Mesendoderm (in vitro differentiated cells): ENCODE measurements around the gene CCBE1.

Experiments
- DNase-seq: peaks from one replicate; pipeline ENCODE4 v3.0.0; 2013
- H2AK5ac ChIP-seq: 2 replicates; pipeline ENCODE4 v1.6.1; 2013; ENCODE audit warnings: low read length, inconsistent platforms
- H2BK120ac ChIP-seq: 2 replicates; pipeline ENCODE4 v1.6.1; 2013; ENCODE audit warnings: low read depth, mild to moderate bottlenecking, low read length, moderate library complexity, mixed read lengths
- H2BK15ac ChIP-seq: replicated peaks from 2 replicates; pipeline ENCODE4 v1.6.1; 2013; ENCODE audit warnings: low read depth, mild to moderate bottlenecking, moderate library complexity
- H2BK5ac ChIP-seq: 2 replicates; pipeline ENCODE4 v1.6.1; 2013; ENCODE audit warnings: low read length, inconsistent platforms
- H3K18ac ChIP-seq: 2 replicates; pipeline ENCODE4 v1.6.1; 2013; ENCODE audit warnings: mild to moderate bottlenecking, low read length, mixed read lengths
- H3K23ac ChIP-seq: one replicate; pipeline ENCODE4 v1.6.1; 2013; ENCODE audit warnings: low read length
- H3K27ac ChIP-seq: 2 replicates; pipeline ENCODE4 v1.5.1; 2013; ENCODE audit warnings: low read depth, mild to moderate bottlenecking, inconsistent platforms, low read length, moderate library complexity
- H3K27me3 ChIP-seq: 2 replicates; pipeline ENCODE4 v1.6.1; 2013; ENCODE audit warnings: low read length, control low read depth, mild to moderate bottlenecking, inconsistent platforms; ENCODE audit not compliant: insufficient read depth, poor library complexity
- H3K36me3 ChIP-seq: 2 replicates; pipeline ENCODE4 v1.6.1; 2013; ENCODE audit warnings: low read length, inconsistent platforms; ENCODE audit not compliant: control insufficient read depth, insufficient read depth
- H3K4ac ChIP-seq: one replicate; pipeline ENCODE4 v1.6.1; 2013; ENCODE audit warnings: low read depth, mild to moderate bottlenecking, low read length, moderate library complexity
- H3K4me1 ChIP-seq: 2 replicates; pipeline ENCODE4 v1.6.1; 2013; ENCODE audit warnings: low read depth, low read length, inconsistent platforms; ENCODE audit not compliant: control insufficient read depth
- H3K4me2 ChIP-seq: 2 replicates; pipeline ENCODE4 v1.6.1; 2013; ENCODE audit warnings: low read length
- H3K4me3 ChIP-seq: 2 replicates; pipeline ENCODE4 v1.5.1; 2013; ENCODE audit warnings: mild to moderate bottlenecking, low read length
- H3K56ac ChIP-seq: one replicate; pipeline ENCODE4 v1.6.1; 2013; ENCODE audit warnings: low read length
- H3K79me1 ChIP-seq: 2 replicates; pipeline ENCODE4 v1.6.1; 2013; ENCODE audit warnings: low read length, inconsistent platforms
- H3K79me2 ChIP-seq: 2 replicates; pipeline ENCODE4 v1.6.1; 2013; ENCODE audit warnings: mild to moderate bottlenecking, low read length; ENCODE audit not compliant: control insufficient read depth, insufficient read depth
- H3K9ac ChIP-seq: 2 replicates; pipeline ENCODE4 v1.6.1; 2013; ENCODE audit warnings: low read length, inconsistent platforms
- H4K5ac ChIP-seq: one replicate; pipeline ENCODE4 v1.6.1; 2013; ENCODE audit warnings: low read length
- H4K8ac ChIP-seq: one replicate; pipeline ENCODE4 v1.6.1; 2013; ENCODE audit warnings: low read depth, mild to moderate bottlenecking, control low read depth, low read length, moderate library complexity
- WGBS: extraction: QIAGEN DNeasy Blood & Tissue Kit; methylation state at CpG from one replicate; pipeline ENCODE4 v1.1.7; 2013; ENCODE audit warnings: low lambda C conversion rate, missing lambda C conversion rate; ENCODE audit not compliant: insufficient coverage; ENCODE audit errors: extremely low coverage; 5-methylcytosine and 5-hydroxymethylcytosine counted together

Gene CCBE1

GRCh38 chr18:59609654-59610053, 87.6 kb downstream of the CCBE1 start:
- no peaks in the 10 kb centered on the region for H3K4me1 ChIP-seq
- no peak overlapping the region for H4K8ac ChIP-seq
- H3K27me3 ChIP-seq = no peaks in the 10 kb centered on the region

GRCh38 chr18:59607471-59607870, 89.8 kb downstream of the CCBE1 start:
- no peak overlapping the region for H3K9ac ChIP-seq
- H3K4me1 ChIP-seq = no peaks in the 10 kb centered on the region
- H2AK5ac ChIP-seq = no peak overlapping the region
- no peak overlapping the region for H3K4ac ChIP-seq
- H4K8ac ChIP-seq = no peak overlapping the region
- H3K18ac ChIP-seq = no peak overlapping the region
- H3K56ac ChIP-seq = no peak overlapping the region
- no peak overlapping the region for H3K27ac ChIP-seq
- no peaks in the 10 kb centered on the region for H3K79me2 ChIP-seq
- WGBS = no CpG with 5 or more reads among the region's 7 CpGs
- H4K5ac ChIP-seq = no peak overlapping the region
- H2BK15ac ChIP-seq = no peak overlapping the region
- no peak overlapping the region for H3K4me3 ChIP-seq
- H2BK120ac ChIP-seq = no peak overlapping the region
- H3K4me2 ChIP-seq = no peak overlapping the region
- H3K36me3 ChIP-seq = no peaks in the 10 kb centered on the region
- DNase-seq = no peak
- H3K23ac ChIP-seq = no peak overlapping the region
- H3K27me3 ChIP-seq = no peaks in the 10 kb centered on the region
- H3K79me1 ChIP-seq = no peaks in the 10 kb centered on the region
- H2BK5ac ChIP-seq = no peak overlapping the region

More at GRCh38 chr18:59609654-59610053, 87.6 kb downstream of the CCBE1 start:
- Histone ChIP-seq H3K9ac (no peak overlapping the region), H4K5ac (no peak overlapping the region), H3K18ac (no peak overlapping the region), H2BK5ac (no peak overlapping the region), H2BK15ac (no peak overlapping the region), H3K79me1 (no peaks in the 10 kb centered on the region), H3K4me3 (no peak overlapping the region), H3K23ac (no peak overlapping the region), H3K27ac (no peak overlapping the region), H3K36me3 (no peaks in the 10 kb centered on the region), H2BK120ac (no peak overlapping the region), H2AK5ac (no peak overlapping the region), H3K56ac (no peak overlapping the region), H3K4ac (no peak overlapping the region), H3K4me2 (no peak overlapping the region), H3K79me2 (no peaks in the 10 kb centered on the region)
- DNase-seq = no peak

- Histone ChIP-seq H2BK15ac (no peak overlapping the region), H2BK120ac (no peak overlapping the region), H2BK5ac (no peak overlapping the region), H4K8ac (no peak overlapping the region), H3K4me3 (no peak overlapping the region), H2AK5ac (no peak overlapping the region), H3K56ac (no peak overlapping the region), H3K79me1 (no peaks in the 10 kb centered on the region), H3K4me1 (no peaks in the 10 kb centered on the region), H3K4ac (no peak overlapping the region), H3K27ac (no peak overlapping the region), H3K23ac (no peak overlapping the region), H4K5ac (no peak overlapping the region), H3K79me2 (no peaks in the 10 kb centered on the region), H3K4me2 (no peak overlapping the region), H3K18ac (no peak overlapping the region), H3K27me3 (no peaks in the 10 kb centered on the region), H3K36me3 (no peaks in the 10 kb centered on the region), H3K9ac (no peak overlapping the region)
- WGBS = no CpG with 5 or more reads among the region's 1 CpG
- no peak for DNase-seq
Measured at GRCh38 chr18:59607078-59607379, 90.2 kb downstream of the CCBE1 start.

- H3K56ac ChIP-seq = no peak overlapping the region
- H3K27me3 ChIP-seq = no peaks in the 10 kb centered on the region
- no peak overlapping the region for H2BK120ac ChIP-seq
- H3K9ac ChIP-seq = no peak overlapping the region
- no peak overlapping the region for H2AK5ac ChIP-seq
- no peaks in the 10 kb centered on the region for H3K79me1 ChIP-seq
- H3K79me2 ChIP-seq = no peaks in the 10 kb centered on the region
- no peak overlapping the region for H3K18ac ChIP-seq
- no peaks in the 10 kb centered on the region for H3K4me1 ChIP-seq
- H4K5ac ChIP-seq = no peak overlapping the region
- H3K4me2 ChIP-seq = no peak overlapping the region
- no peak overlapping the region for H3K27ac ChIP-seq
- no peak overlapping the region for H3K23ac ChIP-seq
- H2BK5ac ChIP-seq = no peak overlapping the region
- no CpG with 5 or more reads among the region's 13 CpGs for WGBS
- peak; percentile 59 for DNase-seq
- no peak overlapping the region for H3K4me3 ChIP-seq
- no peak overlapping the region for H2BK15ac ChIP-seq
- H3K36me3 ChIP-seq = no peaks in the 10 kb centered on the region
- H3K4ac ChIP-seq = no peak overlapping the region
- H4K8ac ChIP-seq = no peak overlapping the region
Measured at GRCh38 chr18:59606193-59607077, 90.8 kb downstream of the CCBE1 start.

GRCh38 chr18:59605633-59606192, 91.5 kb downstream of the CCBE1 start:
- Histone ChIP-seq H3K4ac (no peak overlapping the region), H3K4me3 (no peak overlapping the region), H3K79me1 (no peaks in the 10 kb centered on the region), H3K56ac (no peak overlapping the region), H3K36me3 (no peaks in the 10 kb centered on the region), H2BK120ac (no peak overlapping the region), H3K27me3 (no peaks in the 10 kb centered on the region), H3K23ac (no peak overlapping the region), H2BK5ac (no peak overlapping the region), H3K79me2 (no peaks in the 10 kb centered on the region), H3K27ac (no peak overlapping the region), H3K4me2 (no peak overlapping the region), H4K8ac (no peak overlapping the region), H4K5ac (no peak overlapping the region), H3K4me1 (no peaks in the 10 kb centered on the region), H3K18ac (no peak overlapping the region), H3K9ac (no peak overlapping the region), H2BK15ac (no peak overlapping the region), H2AK5ac (no peak overlapping the region)
- DNase-seq = no peak
- WGBS = no CpG with 5 or more reads among the region's 13 CpGs

- no peak overlapping the region for H2BK5ac ChIP-seq
- no peaks in the 10 kb centered on the region for H3K27me3 ChIP-seq
- no peak overlapping the region for H2BK15ac ChIP-seq
- no peak overlapping the region for H2AK5ac ChIP-seq
- no peak overlapping the region for H3K4me3 ChIP-seq
- H3K79me1 ChIP-seq = no peaks in the 10 kb centered on the region
- H3K36me3 ChIP-seq = no peaks in the 10 kb centered on the region
- DNase-seq = no peak
- H2BK120ac ChIP-seq = no peak overlapping the region
- no CpG with 5 or more reads among the region's 3 CpGs for WGBS
- H3K56ac ChIP-seq = no peak overlapping the region
- H3K4ac ChIP-seq = no peak overlapping the region
- no peak overlapping the region for H4K5ac ChIP-seq
- H3K9ac ChIP-seq = no peak overlapping the region
- no peak overlapping the region for H3K27ac ChIP-seq
- H4K8ac ChIP-seq = no peak overlapping the region
- no peaks in the 10 kb centered on the region for H3K79me2 ChIP-seq
- H3K23ac ChIP-seq = no peak overlapping the region
- no peaks in the 10 kb centered on the region for H3K4me1 ChIP-seq
- H3K4me2 ChIP-seq = no peak overlapping the region
- H3K18ac ChIP-seq = no peak overlapping the region
Measured at GRCh38 chr18:59604877-59605276, 92.3 kb downstream of the CCBE1 start.
